GM19099 (cell line): ENCODE measurements around the gene DACH1.

Experiments used
- POLR2A ChIP-seq: IDR thresholded peaks from 3 replicates; pipeline ENCODE4 v1.6.1; 2011; ENCODE audit warnings: low read depth; ENCODE audit not compliant: insufficient read length; ENCODE audit errors: extremely low read depth

DACH1 gene

DNA sequence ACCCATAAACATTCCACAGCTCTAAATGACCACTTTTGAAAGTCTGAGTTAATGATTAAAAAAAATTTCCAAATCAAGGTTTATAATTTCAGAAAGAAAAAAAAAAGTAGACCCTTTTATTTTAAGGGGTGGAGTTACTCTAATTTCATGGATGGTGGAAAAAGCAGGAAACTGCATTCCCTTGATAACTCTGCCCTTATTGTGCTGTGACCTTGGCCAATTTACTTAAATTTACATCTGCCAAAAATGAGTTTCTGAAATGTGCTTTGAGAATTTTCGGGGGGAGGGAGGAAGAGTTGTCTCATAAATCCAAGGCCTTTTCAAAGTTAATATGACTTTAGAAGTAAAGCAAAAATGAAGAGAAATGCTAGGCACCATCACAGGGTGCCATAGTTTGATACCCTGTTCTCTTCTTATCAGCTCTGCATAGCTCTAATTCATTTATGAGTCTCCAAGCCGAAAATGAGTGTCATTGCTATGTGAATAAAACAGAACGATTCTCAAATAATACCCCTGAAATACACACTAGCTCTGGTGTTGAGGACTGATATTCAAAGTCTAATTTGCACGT lies 367.0 kb downstream of the DACH1 start:
- no peak for TF ChIP-seq POLR2A

DNA sequence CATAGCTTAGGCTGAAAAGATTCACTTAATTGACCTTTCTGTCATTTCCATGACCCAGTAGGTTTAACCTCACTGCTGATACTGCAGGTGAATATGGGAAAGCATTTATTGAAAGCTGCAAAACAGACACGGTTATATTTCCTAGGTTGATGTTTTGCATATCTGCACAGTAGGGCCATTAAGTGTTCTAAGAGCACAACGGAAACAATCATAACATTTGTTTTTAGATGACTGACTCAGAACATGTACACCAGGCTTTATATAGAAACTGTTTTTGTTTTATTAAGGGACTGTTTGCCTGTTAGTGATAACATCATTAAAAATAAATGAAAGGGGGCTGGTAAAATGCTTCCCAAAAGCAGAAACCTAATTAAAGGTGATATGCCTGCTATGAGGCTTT lies 367.8 kb downstream of the DACH1 start:
- no peak for TF ChIP-seq POLR2A

DNA sequence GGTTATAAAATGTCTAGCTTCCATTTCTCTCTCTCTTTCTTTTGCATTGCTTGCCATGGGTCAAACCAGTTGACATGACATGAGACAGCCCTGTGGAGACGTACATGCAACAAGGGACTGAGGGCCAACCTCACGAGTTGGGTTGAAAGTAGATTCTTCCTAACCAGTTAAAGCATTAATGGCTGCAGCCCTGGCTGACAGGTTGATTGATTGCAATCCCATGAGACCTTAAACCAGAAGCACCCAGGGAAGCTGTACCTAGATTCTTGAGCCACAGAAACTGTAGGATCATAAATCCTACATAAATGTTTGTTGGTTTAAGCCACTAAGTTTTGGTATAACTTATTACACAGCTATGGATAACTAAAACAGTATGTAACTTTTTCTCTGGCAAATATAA lies 373.8 kb downstream of the DACH1 start:
- no peak for TF ChIP-seq POLR2A

DNA sequence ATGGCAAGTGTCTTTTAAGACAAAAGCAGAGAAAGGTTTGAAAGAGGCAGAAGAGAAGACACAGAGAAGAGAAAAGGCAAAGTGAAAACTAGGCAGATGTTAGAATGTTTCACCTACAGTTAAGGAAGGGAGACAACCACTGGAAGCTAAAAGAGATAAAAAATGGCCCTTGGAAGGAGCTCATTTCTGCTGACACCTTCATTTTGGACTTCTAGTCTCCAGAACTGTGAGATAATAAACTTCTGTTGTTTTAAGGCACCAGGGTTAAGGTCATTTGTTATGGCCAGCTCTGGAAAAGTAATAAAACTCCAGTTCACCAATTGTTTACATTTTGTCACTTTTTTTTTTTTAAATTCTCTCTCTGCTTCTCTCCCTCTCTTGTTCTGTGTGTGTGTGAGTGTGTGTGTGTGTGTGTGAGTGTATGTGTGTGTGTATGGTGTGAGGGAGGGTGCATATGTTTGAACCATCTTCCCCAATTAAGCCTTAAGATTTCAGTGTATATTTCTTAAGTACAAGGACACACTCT lies 374.6 kb downstream of the DACH1 start:
- TF ChIP-seq POLR2A: no peak

DNA sequence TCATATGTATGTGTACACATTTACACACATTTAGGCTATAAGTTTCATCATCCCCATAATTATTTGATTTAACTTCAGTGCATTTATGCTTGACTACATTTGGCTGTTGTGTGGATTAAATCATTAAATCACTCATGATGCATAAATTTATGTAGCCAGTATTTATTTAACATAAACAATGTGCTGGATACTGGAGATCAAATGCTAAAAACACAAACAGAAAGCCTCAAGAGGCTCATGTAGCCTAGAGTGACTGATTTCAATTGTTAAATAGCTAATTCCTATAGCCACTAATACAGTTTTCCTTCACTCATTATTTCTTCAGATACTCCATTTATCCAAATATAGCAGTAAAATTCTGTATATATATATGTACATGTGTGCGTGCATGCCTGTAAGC lies 376.0 kb downstream of the DACH1 start:
- TF ChIP-seq POLR2A: no peak

DNA sequence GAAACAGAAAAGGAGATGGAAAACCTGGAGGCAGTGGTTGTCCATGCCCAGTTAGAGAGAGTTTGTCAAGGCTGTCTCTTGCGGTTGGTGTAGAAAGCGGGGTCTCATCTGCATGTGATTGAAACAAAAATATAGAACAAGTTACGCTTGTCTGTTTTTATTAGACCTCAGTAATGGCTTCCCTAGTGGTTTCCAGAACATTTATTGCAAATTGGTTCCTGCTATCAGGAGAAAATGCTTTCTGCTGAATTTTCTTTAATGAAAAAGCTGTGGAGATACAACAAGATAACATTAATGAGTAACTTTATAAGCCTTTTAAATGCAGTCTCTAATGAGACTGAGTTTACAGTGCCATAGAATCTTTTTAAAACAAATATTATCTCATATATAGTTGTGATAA lies 378.0 kb downstream of the DACH1 start:
- TF ChIP-seq POLR2A: no peak

DNA sequence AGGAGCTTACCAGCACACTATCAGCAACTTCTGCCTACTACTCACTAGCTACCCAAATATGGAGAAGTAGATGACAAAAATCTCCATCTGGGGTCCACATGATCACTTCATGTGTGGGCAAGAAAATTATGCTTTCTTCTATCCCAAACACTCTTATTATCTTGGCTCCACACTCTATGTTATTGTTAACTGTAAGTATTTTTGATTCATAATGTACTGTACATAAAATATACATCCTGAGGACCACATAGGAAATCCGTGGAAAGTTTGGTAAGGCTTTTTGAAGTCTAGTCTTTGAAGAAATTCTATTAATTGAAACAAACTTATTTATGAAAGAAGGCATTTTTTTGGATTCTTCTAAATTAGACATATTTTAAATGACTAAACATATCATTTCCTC lies 378.8 kb downstream of the DACH1 start:
- no peak for TF ChIP-seq POLR2A

DNA sequence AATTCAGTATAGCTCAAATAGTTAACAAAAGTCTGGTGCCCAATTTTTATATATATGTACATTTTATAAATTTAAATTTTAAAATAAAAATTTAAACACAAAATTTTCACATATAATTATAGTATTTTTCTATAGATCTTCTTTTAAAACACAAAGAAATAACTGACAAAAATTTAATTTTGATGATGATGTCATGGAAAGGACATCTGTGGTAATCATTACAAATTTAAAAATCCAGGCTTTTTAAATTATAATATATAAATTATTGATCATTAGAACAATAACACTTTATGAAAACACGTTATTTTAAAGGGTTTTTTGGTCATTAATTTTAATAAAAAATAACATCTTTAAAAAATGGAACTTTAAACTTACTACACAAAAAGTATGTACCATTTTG lies 381.1 kb downstream of the DACH1 start:
- TF ChIP-seq POLR2A: no peak

DNA sequence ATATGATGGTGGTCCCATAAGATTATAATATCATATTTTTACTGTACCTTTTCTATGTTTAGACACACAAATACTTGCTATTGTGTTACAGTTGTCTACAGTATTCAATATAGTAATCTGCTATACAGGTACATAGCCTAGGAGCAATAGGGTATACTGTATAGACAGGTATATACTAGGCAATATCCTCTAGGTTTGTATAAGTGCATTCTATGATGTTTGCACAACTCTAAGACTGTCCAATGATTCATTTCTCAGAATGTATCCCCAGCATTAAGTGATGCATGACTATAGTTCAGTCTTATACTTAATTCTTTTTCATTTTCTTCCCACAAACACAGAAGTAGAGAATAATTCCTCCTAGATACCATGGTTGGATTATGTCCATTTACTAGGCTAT lies 383.3 kb downstream of the DACH1 start:
- TF ChIP-seq POLR2A: no peak

DNA sequence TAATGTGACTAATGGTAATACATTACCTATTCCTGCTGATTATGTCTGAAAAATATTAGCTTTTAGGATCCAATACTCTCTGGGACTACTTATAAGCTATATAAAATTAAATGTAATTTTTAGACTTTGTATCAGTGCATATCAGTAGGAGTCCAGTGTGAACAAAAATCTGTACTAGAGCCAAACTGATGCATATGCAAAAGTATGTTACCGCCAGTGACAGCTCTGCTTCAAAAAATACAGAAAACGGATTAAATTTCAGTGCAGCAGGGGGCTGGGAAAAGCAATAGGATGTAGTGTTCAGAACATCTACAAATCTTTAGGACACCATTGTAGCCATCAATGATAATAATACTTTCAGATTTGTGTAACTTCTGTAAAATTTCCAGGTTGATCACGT lies 385.5 kb downstream of the DACH1 start:
- TF ChIP-seq POLR2A: no peak

DNA sequence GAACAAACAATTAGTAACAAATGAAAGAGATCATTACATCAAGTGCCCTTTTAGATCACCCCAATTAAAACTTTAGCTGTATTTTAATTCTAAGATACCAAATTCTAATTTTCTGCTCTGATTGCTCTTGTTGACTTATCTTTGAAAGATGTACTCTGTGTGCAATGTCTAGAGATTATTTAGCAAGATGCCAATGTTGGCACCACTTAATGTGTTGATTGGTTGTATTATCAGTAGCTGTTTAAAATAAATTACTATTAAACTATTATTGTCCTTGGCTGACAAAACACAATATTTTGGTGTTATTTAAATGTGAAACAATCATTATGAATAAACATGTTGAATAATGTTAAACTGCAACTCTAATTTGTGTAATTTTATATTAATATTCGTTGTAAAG lies 386.0 kb downstream of the DACH1 start:
- TF ChIP-seq POLR2A: no peak

DNA sequence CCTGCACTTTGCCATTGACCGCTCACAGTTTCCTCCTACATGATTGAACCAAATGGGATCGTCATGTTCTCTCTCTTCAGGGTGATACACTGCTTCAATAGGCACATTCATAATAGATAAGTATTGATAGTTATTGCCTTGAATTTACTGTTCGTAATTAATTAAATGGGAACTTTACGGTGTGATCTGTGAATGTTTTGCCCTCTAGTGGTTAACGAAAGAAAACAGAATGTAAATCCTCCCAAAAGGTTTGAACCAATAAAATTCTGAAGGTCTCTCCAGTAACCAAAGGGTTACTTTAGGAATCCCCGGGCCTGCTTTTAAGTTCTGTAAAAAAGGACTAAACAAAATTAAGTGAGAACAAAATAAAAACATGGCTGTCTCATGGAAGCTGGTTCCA lies 389.3 kb downstream of the DACH1 start:
- no peak for TF ChIP-seq POLR2A

DNA sequence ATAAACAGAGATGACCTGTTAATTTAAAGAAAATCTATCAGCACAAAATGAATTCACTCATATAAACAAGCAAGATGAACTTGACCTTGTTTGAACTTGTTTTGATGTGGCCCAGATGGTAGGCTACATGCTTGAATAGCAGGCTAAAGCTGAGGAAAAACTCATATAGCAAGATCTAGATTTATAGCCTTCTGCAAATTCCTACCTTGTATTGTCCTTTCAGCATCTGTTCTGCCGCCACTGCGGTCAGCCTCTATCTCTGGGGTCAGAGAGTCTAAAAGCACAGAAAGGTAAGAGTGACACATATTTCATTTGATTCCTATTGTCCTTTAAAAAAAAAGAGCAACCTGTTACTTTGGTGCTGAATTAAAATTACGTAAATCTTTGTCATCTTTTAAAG lies 392.1 kb downstream of the DACH1 start:
- TF ChIP-seq POLR2A: no peak

DNA sequence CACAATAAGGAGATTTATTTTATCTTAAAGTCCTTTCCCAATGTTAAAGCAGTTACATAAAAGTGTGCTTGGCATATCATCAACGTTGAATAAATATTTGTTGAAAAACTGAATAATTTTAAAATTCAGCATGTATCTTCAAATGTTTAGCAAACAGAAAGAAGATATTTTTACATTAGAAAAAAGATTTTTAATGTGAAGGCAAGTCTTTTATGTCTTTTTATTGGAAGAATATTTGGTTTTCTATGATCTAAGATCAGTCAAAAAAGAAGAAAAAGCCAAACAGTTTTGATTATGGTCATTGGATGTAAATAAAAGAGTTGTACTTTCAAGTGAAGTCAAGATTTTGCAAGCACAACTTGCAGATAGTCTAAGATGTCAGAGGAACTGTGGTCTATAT lies 397.4 kb downstream of the DACH1 start:
- TF ChIP-seq POLR2A: no peak

DNA sequence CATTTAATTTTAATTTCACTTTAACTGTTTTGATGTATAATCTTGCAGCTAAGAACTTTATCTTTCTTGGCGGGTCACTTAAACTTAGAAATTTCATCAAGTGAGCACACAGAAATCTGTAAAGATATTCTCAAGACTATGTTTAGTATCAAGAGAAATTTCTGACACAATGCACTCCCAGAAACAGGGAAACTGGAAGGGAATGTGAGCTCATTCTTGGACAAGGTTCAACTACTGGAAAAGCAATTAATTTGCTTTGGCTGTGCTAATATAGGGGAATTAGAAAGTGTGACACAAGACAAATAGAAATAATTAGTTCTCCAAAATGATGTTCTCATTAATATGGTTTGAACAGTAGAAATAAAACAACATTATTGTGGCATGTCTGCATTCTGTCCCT lies 402.3 kb downstream of the DACH1 start:
- TF ChIP-seq POLR2A: no peak

DNA sequence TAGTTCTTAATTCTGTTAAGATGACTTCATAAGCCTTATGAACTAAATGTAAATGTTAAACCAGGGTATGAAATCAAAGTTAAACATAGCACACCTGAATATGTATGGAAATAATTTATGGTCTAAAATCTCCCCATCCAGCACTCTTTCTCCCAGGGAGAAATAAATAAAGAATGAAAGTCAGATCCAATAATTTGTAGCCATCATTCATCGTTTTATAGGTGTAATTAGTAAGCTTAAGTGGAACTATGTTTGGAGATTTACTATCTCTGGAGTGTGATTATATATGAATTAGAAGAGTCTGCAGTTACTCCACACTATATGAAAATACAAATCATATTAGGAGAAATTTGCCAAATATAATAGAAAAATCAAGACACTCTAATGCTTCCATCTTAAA lies 405.1 kb downstream of the DACH1 start:
- no peak for TF ChIP-seq POLR2A

DNA sequence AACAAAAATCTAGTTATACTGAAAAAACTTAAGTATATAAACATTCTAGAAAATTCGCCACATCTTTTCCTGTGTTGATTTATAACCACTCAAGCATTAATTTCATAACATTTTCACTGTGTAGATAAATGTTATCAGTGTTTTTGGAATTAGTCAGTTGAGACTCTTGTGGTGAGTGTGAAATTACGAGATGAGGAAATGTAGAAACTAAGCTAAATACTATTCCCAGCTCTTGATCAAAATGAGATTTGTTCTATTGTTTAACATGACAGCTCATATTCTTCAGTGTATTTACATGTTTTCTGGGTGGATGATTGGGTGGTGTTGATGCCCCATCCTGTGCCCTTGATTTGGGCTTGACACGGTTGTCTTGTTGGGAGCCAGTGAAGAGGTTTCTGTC lies 406.8 kb downstream of the DACH1 start:
- no peak for TF ChIP-seq POLR2A

DNA sequence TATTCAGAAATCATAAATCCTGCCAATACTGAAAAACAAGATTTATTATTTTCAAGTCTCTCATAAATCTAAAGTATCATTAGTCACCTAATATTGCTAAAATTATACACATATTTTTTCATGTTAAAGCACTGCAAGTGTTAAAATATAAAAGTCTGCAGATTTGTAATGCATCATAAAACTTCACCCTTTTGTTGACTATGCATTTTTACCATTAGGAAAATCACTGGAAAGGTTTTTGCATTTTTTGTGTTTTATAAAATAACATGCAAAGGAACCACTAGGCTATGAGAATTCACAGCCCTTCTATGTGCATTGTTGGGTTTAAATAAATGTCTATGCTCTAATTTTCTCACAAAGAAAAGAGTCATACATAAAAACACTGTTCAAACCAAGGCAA lies 407.3 kb downstream of the DACH1 start:
- no peak for TF ChIP-seq POLR2A

DNA sequence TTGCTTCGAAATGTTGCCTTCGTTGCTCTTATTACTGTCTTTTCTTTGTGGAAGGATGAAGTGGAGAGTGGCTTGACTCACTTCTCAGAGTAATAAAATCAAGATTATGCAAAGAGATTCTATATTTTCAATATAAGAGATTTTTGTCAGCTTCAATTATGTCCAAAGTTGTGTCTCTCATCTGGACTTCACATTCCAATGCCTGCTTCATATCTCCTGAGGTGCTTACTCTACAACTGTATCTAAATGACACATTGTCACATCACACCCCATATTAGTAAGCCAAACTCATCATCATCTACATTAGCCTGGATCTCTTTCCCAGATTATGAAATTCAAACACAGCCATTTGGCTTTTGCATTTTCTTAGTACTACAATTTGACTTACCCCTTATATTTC lies 409.4 kb downstream of the DACH1 start:
- no peak for TF ChIP-seq POLR2A
